Mucosa of rectum (tissue), 2 donors: ENCODE data around the gene CCRL2.

ENCODE experiments used
- H3K27ac ChIP-seq, 2 donors: one replicate each; pipeline ENCODE4 v1.7.0; 2013; ENCODE audit warnings: inconsistent platforms in 2 of 2, low read depth in 2 of 2, low read length in 2 of 2
- H3K27me3 ChIP-seq, 2 donors: one replicate each; pipeline ENCODE4 v1.7.0; 2013; ENCODE audit warnings: low read length in 2 of 2; ENCODE audit not compliant: control insufficient read depth in 2 of 2, insufficient read depth in 2 of 2
- H3K36me3 ChIP-seq, 2 donors: one replicate each; pipeline ENCODE4 v1.7.0; 2013; ENCODE audit warnings: low read length in 2 of 2; ENCODE audit not compliant: control insufficient read depth in 2 of 2, insufficient read depth in 2 of 2
- H3K4me1 ChIP-seq, 2 donors: one replicate each; pipeline ENCODE4 v1.7.0; 2013; ENCODE audit warnings: low read length in 2 of 2, mild to moderate bottlenecking in 1 of 2; ENCODE audit not compliant: control insufficient read depth in 2 of 2, insufficient read depth in 2 of 2
- H3K4me3 ChIP-seq, 2 donors: one replicate each; pipeline ENCODE4 v1.7.0; 2013; ENCODE audit warnings: low read length in 2 of 2
- H3K9ac ChIP-seq, 2 donors: one replicate each; pipeline ENCODE4 v1.7.0; 2013; ENCODE audit warnings: low read length in 2 of 2, low read depth in 1 of 2, mild to moderate bottlenecking in 1 of 2
- H3K9me3 ChIP-seq, 2 donors: one replicate each; pipeline ENCODE4 v1.7.0; 2013; ENCODE audit warnings: low read length in 2 of 2; ENCODE audit not compliant: control insufficient read depth in 2 of 2
- donor health status: healthy.
- donor health status: Normal muscosa, but diverticular disease.

The CCRL2 gene

DNA sequence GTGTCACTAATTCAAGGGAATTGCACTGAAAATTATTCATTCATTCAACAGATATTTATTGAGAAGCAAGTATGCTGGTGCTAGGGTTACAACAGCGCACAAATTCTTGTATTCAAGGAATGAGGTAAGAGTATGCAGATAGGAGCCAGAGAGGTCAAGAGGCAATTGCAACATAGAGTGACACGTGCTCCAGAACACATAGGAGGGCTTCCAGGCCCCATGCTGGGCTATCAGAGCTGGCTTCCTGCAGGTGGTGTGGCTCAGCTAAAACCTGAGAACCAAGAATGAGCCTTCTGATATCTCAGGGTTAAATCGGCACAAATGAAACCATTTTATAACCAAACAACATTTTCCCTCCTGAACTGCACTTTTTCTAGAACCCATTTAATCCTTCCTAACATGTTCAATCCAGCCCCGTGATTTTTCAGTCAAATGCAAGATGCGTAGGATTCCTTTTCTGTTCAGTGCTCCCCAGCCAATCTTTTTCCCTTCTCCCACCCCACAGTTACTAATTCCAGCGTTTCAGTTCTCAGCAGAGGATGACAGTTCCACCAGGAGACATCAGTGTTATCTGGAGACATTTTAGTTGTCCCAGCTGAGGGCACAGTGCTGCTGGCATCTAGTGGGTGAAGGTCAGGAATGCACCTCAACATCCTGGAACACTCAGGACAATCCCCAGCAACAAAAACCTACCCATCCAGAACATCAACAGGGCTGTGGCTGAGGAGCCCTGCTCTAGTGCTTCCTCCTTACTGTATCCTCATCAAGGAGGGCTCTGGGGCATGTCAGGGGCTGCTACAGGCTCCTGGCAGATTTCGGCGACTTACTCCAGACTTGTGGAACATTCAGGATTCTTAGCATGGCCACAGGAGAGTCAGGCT lies 13.3 kb upstream of the CCRL2 start:
- no peak overlapping the region for H3K27ac ChIP-seq

DNA sequence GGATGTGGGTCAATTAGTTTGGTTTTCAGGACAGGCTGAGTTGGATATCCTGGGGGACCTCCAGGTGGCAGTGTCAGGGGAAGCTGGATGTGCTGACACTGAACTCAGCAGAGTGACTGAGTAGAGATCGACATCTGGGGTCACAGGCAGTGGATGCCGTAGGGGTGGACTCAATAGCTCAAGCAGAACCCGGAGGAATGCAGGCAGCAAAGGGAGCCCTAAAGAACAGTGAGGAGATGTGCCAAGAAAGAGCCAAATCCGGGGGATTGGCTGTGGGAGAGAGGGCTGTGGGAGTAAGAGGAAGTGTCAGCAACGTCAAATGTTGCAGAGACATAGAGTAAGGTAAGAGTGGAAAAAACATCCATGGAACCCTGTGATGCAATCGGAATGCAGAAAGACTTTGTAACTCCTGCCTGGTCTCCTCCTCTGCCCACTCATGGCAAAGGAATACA lies 11.8 kb upstream of the CCRL2 start:
- no peaks in the 10 kb centered on the region for H3K4me1 ChIP-seq
- no peak overlapping the region for H3K9ac ChIP-seq
- no peak overlapping the region for H3K27ac ChIP-seq
- H3K27me3 ChIP-seq: no peaks in the 10 kb centered on the region
- no peak overlapping the region for H3K4me3 ChIP-seq
- H3K36me3 ChIP-seq: no peaks in the 10 kb centered on the region
- no peaks in the 10 kb centered on the region for H3K9me3 ChIP-seq

More for the DNA sequence above, 13.3 kb upstream of the CCRL2 start:
- Histone ChIP-seq H3K9me3 (no peaks in the 10 kb centered on the region), H3K36me3 (no peaks in the 10 kb centered on the region), H3K4me1 (no peaks in the 10 kb centered on the region), H3K27me3 (no peaks in the 10 kb centered on the region), H3K9ac (no peak overlapping the region), H3K4me3 (no peak overlapping the region)

- H3K9me3 ChIP-seq: no peaks in the 10 kb centered on the region
- no peak overlapping the region for H3K9ac ChIP-seq
- no peaks in the 10 kb centered on the region for H3K36me3 ChIP-seq
- no peak overlapping the region for H3K27ac ChIP-seq
- H3K27me3 ChIP-seq: no peaks in the 10 kb centered on the region
- no peaks in the 10 kb centered on the region for H3K4me1 ChIP-seq
- no peak overlapping the region for H3K4me3 ChIP-seq
Measured at GRCh38 chr3:46395766-46396530, 11.1 kb upstream of the CCRL2 start.

DNA sequence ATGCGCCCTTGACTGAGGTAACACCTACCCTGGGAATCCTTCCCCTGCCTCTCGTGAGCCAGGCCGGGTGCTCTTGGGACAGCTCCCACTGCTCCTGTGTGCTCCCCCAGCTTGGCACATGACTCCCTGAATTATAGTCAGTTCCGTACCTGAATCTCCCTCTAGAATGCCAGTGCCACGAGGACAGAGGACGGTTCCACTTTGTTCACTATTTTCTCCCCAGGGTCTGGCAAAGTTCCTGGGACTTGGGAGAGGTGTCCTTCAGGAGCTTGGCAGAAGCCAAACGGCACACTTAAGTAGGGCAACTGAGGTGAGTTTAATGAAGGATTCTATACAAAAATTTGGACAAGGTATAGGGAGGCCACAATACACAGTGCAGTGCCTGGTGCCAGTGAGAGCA lies 9.9 kb upstream of the CCRL2 start:
- Histone ChIP-seq H3K27me3 (no peaks in the 10 kb centered on the region), H3K4me1 (no peaks in the 10 kb centered on the region), H3K9ac (no peak overlapping the region), H3K27ac (no peak overlapping the region), H3K4me3 (no peak overlapping the region), H3K9me3 (no peaks in the 10 kb centered on the region), H3K36me3 (no peaks in the 10 kb centered on the region)

GRCh38 chr3:46398186-46398955 lies 8.7 kb upstream of the CCRL2 start:
- H3K4me3 ChIP-seq: no peak overlapping the region
- no peaks in the 10 kb centered on the region for H3K27me3 ChIP-seq
- no peak overlapping the region for H3K9ac ChIP-seq
- H3K36me3 ChIP-seq: no peaks in the 10 kb centered on the region
- no peak overlapping the region for H3K27ac ChIP-seq
- H3K9me3 ChIP-seq: no peaks in the 10 kb centered on the region
- H3K4me1 ChIP-seq: no peaks in the 10 kb centered on the region

DNA sequence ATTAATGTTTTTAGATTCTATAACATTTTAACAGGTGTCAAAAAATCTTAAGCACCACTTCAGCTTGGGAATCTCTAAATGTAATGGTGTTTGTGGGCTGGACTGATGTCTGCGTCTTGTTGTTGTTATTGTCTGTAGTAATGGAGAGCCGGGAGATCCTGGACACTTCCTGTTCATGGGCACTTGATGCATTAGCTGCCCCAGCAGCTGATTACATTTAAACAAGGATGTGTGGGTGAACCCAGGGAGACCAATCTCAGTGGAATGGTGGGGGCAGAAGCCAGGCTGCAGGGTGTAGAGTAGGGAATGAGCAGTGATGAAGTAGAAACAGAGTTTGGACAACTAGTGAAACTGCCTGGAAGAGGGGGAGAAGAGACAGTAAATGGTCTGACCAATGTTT lies 8.0 kb upstream of the CCRL2 start:
- no peak overlapping the region for H3K27ac ChIP-seq
- H3K27me3 ChIP-seq: no peaks in the 10 kb centered on the region
- no peaks in the 10 kb centered on the region for H3K36me3 ChIP-seq
- no peak overlapping the region for H3K4me3 ChIP-seq
- no peaks in the 10 kb centered on the region for H3K9me3 ChIP-seq
- no peak overlapping the region for H3K9ac ChIP-seq
- H3K4me1 ChIP-seq: no peaks in the 10 kb centered on the region

GRCh38 chr3:46399557-46399956 lies 7.5 kb upstream of the CCRL2 start:
- Histone ChIP-seq H3K27ac (no peak overlapping the region), H3K27me3 (no peaks in the 10 kb centered on the region), H3K9ac (no peak overlapping the region), H3K4me3 (no peak overlapping the region), H3K9me3 (no peaks in the 10 kb centered on the region), H3K36me3 (no peaks in the 10 kb centered on the region), H3K4me1 (peaks cover under 1 to 3% of the 10 kb centered on the region in 2 donors)

DNA sequence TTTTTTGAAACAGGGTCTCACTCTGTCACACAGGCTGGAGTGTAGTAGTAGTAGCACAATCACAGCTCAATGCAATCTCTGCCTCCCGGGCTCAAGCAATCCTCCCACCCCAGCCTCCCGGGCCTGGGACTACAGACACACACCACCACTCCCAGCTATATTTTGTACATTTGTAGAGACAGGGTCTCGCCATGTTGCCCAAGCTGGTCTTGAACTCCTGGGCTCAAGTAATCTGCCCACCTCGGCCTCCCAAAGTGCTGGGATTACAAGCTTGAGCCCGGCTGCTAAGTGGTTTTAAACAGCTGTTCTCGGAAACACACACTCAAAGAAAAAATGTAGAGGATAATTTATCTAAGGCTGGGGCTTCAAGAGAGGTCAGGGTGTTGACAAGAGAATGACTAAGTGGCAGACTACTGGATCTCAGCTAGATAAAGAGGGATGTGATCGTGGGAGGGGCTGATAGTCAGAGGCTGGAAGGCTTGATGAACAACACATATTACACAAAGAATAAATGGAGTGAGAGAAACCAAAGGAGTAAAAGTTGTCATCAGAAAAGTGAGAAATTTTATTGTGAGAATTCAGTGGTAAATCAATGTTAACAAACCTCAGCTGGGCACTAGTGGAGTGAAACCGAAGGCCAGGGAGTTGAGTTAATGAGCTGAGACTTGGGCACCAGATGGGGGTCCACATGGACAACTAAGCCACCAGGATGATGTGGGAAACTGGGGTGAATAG lies 6.9 kb upstream of the CCRL2 start:
- Histone ChIP-seq H3K27ac (no peak overlapping the region), H3K4me3 (no peak overlapping the region), H3K36me3 (no peaks in the 10 kb centered on the region), H3K9me3 (no peaks in the 10 kb centered on the region), H3K27me3 (no peaks in the 10 kb centered on the region), H3K9ac (no peak overlapping the region), H3K4me1 (peaks cover 6 to 8% of the 10 kb centered on the region in 2 donors)

- Histone ChIP-seq H3K27me3 (no peaks in the 10 kb centered on the region), H3K36me3 (no peaks in the 10 kb centered on the region), H3K4me3 (no peak overlapping the region), H3K4me1 (peaks cover 12 to 15% of the 10 kb centered on the region in 2 donors), H3K27ac (no peak overlapping the region), H3K9me3 (no peaks in the 10 kb centered on the region), H3K9ac (no peak overlapping the region)
Measured at GRCh38 chr3:46400846-46401245, 6.2 kb upstream of the CCRL2 start.
